ENCODE data around the gene CYTH1. TPM values are rescaled to one million over a fixed set of nuclear protein-coding genes. Genes with fewer than 3 reads are reported as not detected.
A peak's percentile ranks its signal among the peaks of the same experiment; 100 is the strongest.
"Not testable (repeated sequence)": the region's sequence is repeated elsewhere in the genome, so short reads cannot be mapped to it uniquely, and the experiment has no call there.

Gene CYTH1
- total RNA-seq, 4 donors from 2014 or later = 50.0 to 139 (median 83.7) TPM

GRCh38 chr17:78781104-78781892 is 775 bp downstream of the CYTH1 start:
- DNase-seq (ENCODE audit: low spot score) = no peak
- no peak for TF ChIP-seq CTCF (IDR thresholded peaks at IDR 0.05)
- peak; percentile 14 for ATAC-seq (ENCODE audit: low FRiP score)

GRCh38 chr17:78780335-78780734 is 1.7 kb downstream of the CYTH1 start:
- TF ChIP-seq CTCF (IDR thresholded peaks at IDR 0.05) = no peak
- ATAC-seq (ENCODE audit: low FRiP score) = no peak
- no peak for DNase-seq (ENCODE audit: low spot score)

GRCh38 chr17:78779850-78780249 is 2.2 kb downstream of the CYTH1 start:
- no peak for ATAC-seq (ENCODE audit: low FRiP score)
- DNase-seq (ENCODE audit: low spot score) = no peak
- no peak for TF ChIP-seq CTCF (IDR thresholded peaks at IDR 0.05)

- not testable (repeated sequence) for DNase-seq (ENCODE audit: low spot score); ATAC-seq (ENCODE audit: low FRiP score)
These were observed 2.8 kb downstream of the CYTH1 start for GRCh38 chr17:78779286-78779651.

- DNase-seq (ENCODE audit: low spot score) = no peak
- no peak for ATAC-seq (ENCODE audit: low FRiP score)
- TF ChIP-seq CTCF (IDR thresholded peaks at IDR 0.05) = no peak
These were observed 4.2 kb downstream of the CYTH1 start for GRCh38 chr17:78777881-78778280.

- ATAC-seq (ENCODE audit: low FRiP score) (peak; percentile 28), DNase-seq (ENCODE audit: low spot score) (no peak)
- no peak for TF ChIP-seq CTCF (IDR thresholded peaks at IDR 0.05)
These were observed 7.0 kb downstream of the CYTH1 start for GRCh38 chr17:78774956-78775571.

GRCh38 chr17:78774453-78774852 is 7.6 kb downstream of the CYTH1 start:
- DNase-seq (ENCODE audit: low spot score) (no peak), ATAC-seq (ENCODE audit: low FRiP score) (peak; percentile 3)
- no peak for TF ChIP-seq CTCF (IDR thresholded peaks at IDR 0.05)

All from omental fat pad (tissue), 4 donors.